HEK293 (cell line): ENCODE data around the gene ZBTB25.

Source experiments
- CTCF ChIA-PET: fragments of 350-600 bp; formaldehyde crosslinking; extraction: SDS; loops from one replicate; lab custom pipeline; 2021; ENCODE audit warnings: antibody characterized with exemption; lab: Yijun Ruan, JAX
- POLR2A ChIA-PET: fragments of 300-600 bp; formaldehyde crosslinking; extraction: SDS; loops from one replicate; lab custom pipeline; 2020; ENCODE audit warnings: antibody characterized with exemption, inconsistent platforms; lab: Yijun Ruan, JAX
- H3K27ac ChIP-seq: fragments of 200-500 bp; sonication (Bioruptor generic); 2 replicates; pipeline ENCODE4 v1.5.1; 2014; ENCODE audit warnings: low read depth, low read length, control low read depth, inconsistent platforms; ENCODE audit errors: extremely low read depth
- H3K36me3 ChIP-seq, 2 experiments: fragments of 200-500 bp in 1 of 2; sonication (Bioruptor generic) in 1 of 2; 1 replicate in 1 of 2; 2 replicates in 1 of 2; pipeline ENCODE4 v1.5.1; 2014 to 2017; ENCODE audit warnings: inconsistent platforms in 2 of 2, low read length in 2 of 2; ENCODE audit not compliant: control insufficient read depth in 2 of 2, insufficient read depth in 1 of 2
- H3K4me1 ChIP-seq: fragments of 200-500 bp; sonication (Bioruptor generic); 2 replicates; pipeline ENCODE4 v1.5.1; 2014; ENCODE audit warnings: mild to moderate bottlenecking, low read length, inconsistent platforms; ENCODE audit not compliant: control insufficient read depth, insufficient read depth
- H3K4me3 ChIP-seq: 2 replicates; pipeline ENCODE4 v1.5.1; 2011; ENCODE audit warnings: low read depth, mild to moderate bottlenecking, control low read depth, low read length, moderate library complexity
- H3K9me3 ChIP-seq: fragments of 200-500 bp; sonication (Bioruptor generic); 2 replicates; pipeline ENCODE4 v1.5.1; 2014; ENCODE audit warnings: low read depth, low read length, inconsistent platforms; ENCODE audit not compliant: control insufficient read depth, insufficient read depth
- BCL11A ChIP-seq: fragments of 450-650 bp; formaldehyde crosslinking; IDR thresholded peaks from 2 replicates; pipeline ENCODE4 v1.5.1; 2016; ENCODE audit warnings: low read depth, missing biosample characterization, missing genetic modification characterization
- HOXD13 ChIP-seq: sonication (generic); formaldehyde crosslinking; IDR thresholded peaks from 2 replicates; pipeline ENCODE4 v1.8.0; 2022; ENCODE audit warnings: missing genetic modification reagents, borderline replicate concordance
- KLF1 ChIP-seq: fragments of 450-650 bp; formaldehyde crosslinking; IDR thresholded peaks from 2 replicates; pipeline ENCODE4 v1.5.1; 2016; ENCODE audit warnings: missing biosample characterization, missing genetic modification characterization
- KLF9 ChIP-seq: fragments of 450-650 bp; formaldehyde crosslinking; IDR thresholded peaks from 2 replicates; pipeline ENCODE4 v1.5.1; 2016; ENCODE audit warnings: missing biosample characterization, missing genetic modification characterization, low read depth
- OSR2 ChIP-seq: fragments of 450-650 bp; formaldehyde crosslinking; IDR thresholded peaks from 2 replicates; pipeline ENCODE4 v1.5.1; 2016; ENCODE audit warnings: missing biosample characterization, missing genetic modification characterization
- PATZ1 ChIP-seq: fragments of 450-650 bp; formaldehyde crosslinking; IDR thresholded peaks from 2 replicates; pipeline ENCODE4 v1.5.1; 2016; ENCODE audit warnings: missing biosample characterization, missing genetic modification characterization
- RBAK ChIP-seq: fragments of 450-650 bp; formaldehyde crosslinking; IDR thresholded peaks from 2 replicates; pipeline ENCODE4 v1.5.1; 2016; ENCODE audit warnings: missing biosample characterization, missing genetic modification characterization
- WT1 ChIP-seq: fragments of 450-650 bp; formaldehyde crosslinking; IDR thresholded peaks from 2 replicates; pipeline ENCODE4 v1.5.1; 2016; ENCODE audit warnings: missing biosample characterization, missing genetic modification characterization
- ZBTB17 ChIP-seq: fragments of 450-650 bp; formaldehyde crosslinking; IDR thresholded peaks from 2 replicates; pipeline ENCODE4 v1.5.1; 2016; ENCODE audit warnings: missing biosample characterization, missing genetic modification characterization
- ZBTB7A ChIP-seq: fragments of 450-650 bp; formaldehyde crosslinking; IDR thresholded peaks from 2 replicates; pipeline ENCODE4 v1.5.1; 2016; ENCODE audit warnings: low read depth, missing biosample characterization, missing genetic modification characterization
- ZNF10 ChIP-seq: fragments of 450-650 bp; formaldehyde crosslinking; IDR thresholded peaks from 2 replicates; pipeline ENCODE4 v1.5.1; 2017; ENCODE audit warnings: missing biosample characterization, missing genetic modification characterization
- ZNF132 ChIP-seq: fragments of 450-650 bp; formaldehyde crosslinking; IDR thresholded peaks from 2 replicates; pipeline ENCODE4 v1.5.1; 2017; ENCODE audit warnings: missing biosample characterization, missing genetic modification characterization, borderline replicate concordance
- ZNF157 ChIP-seq: fragments of 450-650 bp; formaldehyde crosslinking; IDR thresholded peaks from 2 replicates; pipeline ENCODE4 v1.5.1; 2016; ENCODE audit warnings: missing biosample characterization, missing genetic modification characterization
- ZNF19 ChIP-seq: fragments of 450-650 bp; formaldehyde crosslinking; IDR thresholded peaks from 2 replicates; pipeline ENCODE4; 2016; ENCODE audit warnings: missing biosample characterization, missing genetic modification characterization, low read depth
- ZNF280C ChIP-seq: fragments of 450-650 bp; formaldehyde crosslinking; IDR thresholded peaks from 2 replicates; pipeline ENCODE4 v1.5.1; 2016; ENCODE audit warnings: missing biosample characterization, missing genetic modification characterization
- ZNF292 ChIP-seq: fragments of 450-650 bp; formaldehyde crosslinking; IDR thresholded peaks from 2 replicates; pipeline ENCODE4 v1.5.1; 2016; ENCODE audit warnings: low read depth, missing biosample characterization, missing genetic modification characterization, borderline replicate concordance
- ZNF324 ChIP-seq: fragments of 450-650 bp; formaldehyde crosslinking; IDR thresholded peaks from 2 replicates; pipeline ENCODE4 v1.5.1; 2016; ENCODE audit warnings: missing biosample characterization, missing genetic modification characterization
- ZNF404 ChIP-seq: fragments of 450-650 bp; formaldehyde crosslinking; IDR thresholded peaks from 2 replicates; pipeline ENCODE4 v1.5.1; 2017; ENCODE audit warnings: missing biosample characterization, missing genetic modification characterization
- ZNF518A ChIP-seq: fragments of 450-650 bp; formaldehyde crosslinking; conservative IDR thresholded peaks from 2 replicates; pipeline ENCODE4 v1.5.1; 2016; ENCODE audit warnings: low read depth, missing biosample characterization, missing genetic modification characterization
- ZNF555 ChIP-seq: fragments of 450-650 bp; formaldehyde crosslinking; conservative IDR thresholded peaks from 2 replicates; pipeline ENCODE4 v1.5.1; 2017; ENCODE audit warnings: missing biosample characterization, mild to moderate bottlenecking, missing genetic modification characterization, inconsistent platforms
- ZNF600 ChIP-seq: fragments of 450-650 bp; formaldehyde crosslinking; IDR thresholded peaks from 2 replicates; pipeline ENCODE4 v1.5.1; 2016; ENCODE audit warnings: missing biosample characterization, missing genetic modification characterization
- ZNF623 ChIP-seq: fragments of 450-650 bp; formaldehyde crosslinking; IDR thresholded peaks from 2 replicates; pipeline ENCODE4 v1.5.1; 2016; ENCODE audit warnings: missing biosample characterization, missing genetic modification characterization
- ZNF658 ChIP-seq: fragments of 450-650 bp; formaldehyde crosslinking; IDR thresholded peaks from 2 replicates; pipeline ENCODE4; 2016; ENCODE audit warnings: missing biosample characterization, missing genetic modification characterization
- ZNF670 ChIP-seq: fragments of 450-650 bp; formaldehyde crosslinking; IDR thresholded peaks from 2 replicates; pipeline ENCODE4 v1.5.1; 2016; ENCODE audit warnings: missing biosample characterization, missing genetic modification characterization, low read depth
- ZNF791 ChIP-seq: fragments of 450-650 bp; formaldehyde crosslinking; IDR thresholded peaks from 2 replicates; pipeline ENCODE4 v1.5.1; 2016; ENCODE audit warnings: missing biosample characterization, missing genetic modification characterization
- ZSCAN18 ChIP-seq: fragments of 450-650 bp; formaldehyde crosslinking; IDR thresholded peaks from 2 replicates; pipeline ENCODE4 v1.5.1; 2016; ENCODE audit warnings: missing biosample characterization, missing genetic modification characterization
- ZSCAN30 ChIP-seq: fragments of 450-650 bp; IDR thresholded peaks from 2 replicates; pipeline ENCODE4 v1.5.1; 2018; ENCODE audit warnings: missing biosample characterization, mild to moderate bottlenecking, missing genetic modification characterization, moderate library complexity

Gene ZBTB25

GRCh38 chr14:64438181-64438841 lies 65.3 kb downstream of the ZBTB25 start:
- no peak for TF ChIP-seq HOXD13 (CRISPR knock-in tag)
- TF ChIP-seq KLF9, result no peak
- TF ChIP-seq ZNF132 (tag by site-specific recombination), result no peak
- no peak for TF ChIP-seq ZNF292
- TF ChIP-seq ZNF555 (tag by site-specific recombination), result no peak
- no peak for TF ChIP-seq ZNF404 (tag by site-specific recombination)
- no peak for TF ChIP-seq ZNF670
- no peak for TF ChIP-seq ZNF157 (tag by site-specific recombination)
- TF ChIP-seq ZSCAN30, result no peak
- no peak for TF ChIP-seq ZNF280C (tag by site-specific recombination)
- no peak for TF ChIP-seq ZNF600 (tag by site-specific recombination)
- no peak for TF ChIP-seq RBAK (tag by site-specific recombination)
- no peak for TF ChIP-seq PATZ1 (tag by site-specific recombination)
- no peak for TF ChIP-seq ZSCAN18
- TF ChIP-seq BCL11A (tag by site-specific recombination), result no peak
- no peak for TF ChIP-seq ZNF623 (tag by site-specific recombination)
- TF ChIP-seq ZNF324 (tag by site-specific recombination), result no peak
- ChIA-PET CTCF (no interaction called here), POLR2A (no interaction called here)
- no peaks in the 10 kb centered on the region for H3K4me1 ChIP-seq
- H3K4me3 ChIP-seq, result no peak overlapping the region
- H3K9me3 ChIP-seq, result no peaks in the 10 kb centered on the region
- H3K36me3 ChIP-seq, result peaks cover 69 to 95% of the 10 kb centered on the region in 2 experiments
- no peak overlapping the region for H3K27ac ChIP-seq

GRCh38 chr14:64434528-64434927 lies 69.1 kb downstream of the ZBTB25 start:
- no peak overlapping the region for H3K27ac ChIP-seq
- POLR2A ChIA-PET, result interaction anchor here (0.7 to 1.1 kb wide), 2 partner anchors 47 to 126 kb away, joined by 3 to 4 read pairs; partner anchors contain the start of gene MTHFD1
- no peak for TF ChIP-seq ZNF518A (tag by site-specific recombination)
- no peak for TF ChIP-seq ZNF10 (tag by site-specific recombination)
- TF ChIP-seq WT1 (tag by site-specific recombination), result no peak
- TF ChIP-seq ZNF791 (tag by site-specific recombination), result no peak
- TF ChIP-seq ZNF19 (tag by site-specific recombination), result no peak
- no peak for TF ChIP-seq ZNF658
- TF ChIP-seq KLF1 (tag by site-specific recombination), result no peak
- no peak for TF ChIP-seq OSR2
- TF ChIP-seq ZBTB17 (tag by site-specific recombination), result no peak
- TF ChIP-seq ZBTB7A, result no peak

More at GRCh38 chr14:64434528-64434927, 69.1 kb downstream of the ZBTB25 start:
- H3K36me3 ChIP-seq, result peaks cover 79 to 98% of the 10 kb centered on the region in 2 experiments
- no peaks in the 10 kb centered on the region for H3K9me3 ChIP-seq
- H3K4me1 ChIP-seq, result no peaks in the 10 kb centered on the region
- H3K4me3 ChIP-seq, result no peak overlapping the region
- CTCF ChIA-PET, result interaction anchor here (0.6 to 5.9 kb wide), 3 partner anchors 14 to 550 kb away, joined by 3 to 88 read pairs (median 3); no protein-coding TSS in a partner anchor
